GM12878 (cell line): Measurements from ENCODE around the gene ZNF687. TPM values are rescaled to one million over a fixed set of nuclear protein-coding genes. Genes with fewer than 3 reads are reported as not detected.
A peak's percentile ranks its signal among the peaks of the same experiment; 100 is the strongest.

Experiments used
- EED ChIP-seq: sonication (generic); IDR thresholded peaks from 2 replicates; pipeline ENCODE4 v1.6.1; 2016; ENCODE audit warnings: antibody characterized with exemption, low read depth
- JUND ChIP-seq: IDR thresholded peaks from 2 replicates; pipeline ENCODE4 v1.6.1; 2012; ENCODE audit warnings: low read depth, mild to moderate bottlenecking, low read length, improper control_type of control experiment, moderate library complexity
- KDM1A ChIP-seq: fragments of 200-600 bp; sonication (generic); IDR thresholded peaks from 2 replicates; pipeline ENCODE4 v1.6.1; 2016; ENCODE audit warnings: borderline replicate concordance
- MLLT1 ChIP-seq: fragments of 450-650 bp; IDR thresholded peaks from 2 replicates; pipeline ENCODE4 v1.6.1; 2016; ENCODE audit warnings: mild to moderate bottlenecking
- MYB ChIP-seq: fragments of 150-350 bp; IDR thresholded peaks from 2 replicates; pipeline ENCODE4 v1.6.1; 2014; ENCODE audit warnings: mild to moderate bottlenecking, low read depth, low read length, borderline replicate concordance
- PAX5 ChIP-seq: IDR thresholded peaks from 2 replicates; pipeline ENCODE4 v1.6.1; 2011; ENCODE audit warnings: low read depth, low read length, borderline replicate concordance
- PBX3 ChIP-seq: IDR thresholded peaks from 2 replicates; pipeline ENCODE4 v1.6.1; 2011; ENCODE audit warnings: mild to moderate bottlenecking, low read depth, low read length, moderate library complexity; ENCODE audit not compliant: insufficient replicate concordance
- POLR2AphosphoS5 ChIP-seq: IDR thresholded peaks from 2 replicates; pipeline ENCODE4 v1.6.1; 2011; ENCODE audit warnings: mild to moderate bottlenecking, low read length, inconsistent platforms
- RAD51 ChIP-seq: fragments of 450-650 bp; IDR thresholded peaks from 2 replicates; pipeline ENCODE4 v1.6.1; 2016; ENCODE audit warnings: moderate library complexity, mild to moderate bottlenecking, inconsistent platforms
- RCOR1 ChIP-seq: conservative IDR thresholded peaks from 2 replicates; pipeline ENCODE4 v1.6.1; 2012; ENCODE audit warnings: low read depth, low read length, improper control_type of control experiment
- RFX5 ChIP-seq: IDR thresholded peaks from 2 replicates; pipeline ENCODE4 v1.6.1; 2011; ENCODE audit warnings: low read depth, low read length, improper control_type of control experiment
- RUNX3 ChIP-seq: IDR thresholded peaks from 2 replicates; pipeline ENCODE4 v1.6.1; 2012; ENCODE audit warnings: low read length, inconsistent platforms
- SMC3 ChIP-seq: IDR thresholded peaks from 2 replicates; pipeline ENCODE4 v1.6.1; 2011; ENCODE audit warnings: low read length, improper control_type of control experiment, borderline replicate concordance
- SP1 ChIP-seq: IDR thresholded peaks from one replicate; pipeline ENCODE4 v1.6.1; 2011; ENCODE audit warnings: low read depth, low read length
- SPI1 ChIP-seq: IDR thresholded peaks from 2 replicates; pipeline ENCODE4 v1.6.1; 2011; ENCODE audit warnings: low read depth, mild to moderate bottlenecking, low read length, moderate library complexity, borderline replicate concordance; ENCODE audit not compliant: insufficient read depth
- SREBF1 ChIP-seq: IDR thresholded peaks from 2 replicates; pipeline ENCODE4 v1.6.1; 2012; ENCODE audit warnings: mild to moderate bottlenecking, low read length
- ZNF592 ChIP-seq: fragments of 450-650 bp; IDR thresholded peaks from 2 replicates; pipeline ENCODE4 v1.6.1; 2017; ENCODE audit warnings: mild to moderate bottlenecking, moderate library complexity
- ZSCAN29 ChIP-seq: fragments of 450-650 bp; IDR thresholded peaks from 2 replicates; pipeline ENCODE4 v1.6.1; 2017; ENCODE audit warnings: mild to moderate bottlenecking, moderate library complexity
- polyA plus RNA-seq, 11 experiments: library from polyadenylated mRNA; depleted of rRNA in 4 of 11; unstranded in 6 of 11; stranded (reverse) in 5 of 11; fragments of >200 nt; fragmentation: Nextera tagmentation in 4 of 11; fragmentation: Illumina TruSeq in 1 of 11; extraction: Ambion mirVana in 4 of 11; extraction: Trizol in 1 of 11; gene quantifications; 1 replicate in 1 of 11; 2 replicates in 10 of 11; pipeline versions ENCODE4 v1.2.1 to v1.2.3, GENCODE V29; 2011 to 2016; ENCODE audit warnings: inconsistent platforms in 2 of 11, missing spikeins in 2 of 11, low read depth in 1 of 11
- total RNA-seq, 4 experiments: library from RNA; depleted of rRNA in 3 of 4; stranded (reverse); fragments of >200 nt in 3 of 4; fragmentation: Illumina TruSeq in 1 of 4; extraction: Trizol in 1 of 4; gene quantifications; 2 replicates each; pipeline versions ENCODE4 v1.2.1 to v1.2.3, GENCODE V29; 2013 to 2021
- TF ChIP-seq, protein P1 (sequence below): fragments of 450-650 bp; IDR thresholded peaks from 2 replicates; pipeline ENCODE4 v1.6.1; 2017; ENCODE audit warnings: mild to moderate bottlenecking, low read depth, inconsistent platforms; ENCODE audit not compliant: poor library complexity, severe bottlenecking

The ZNF687 gene
- total and polyA plus RNA-seq, 10 of the 15 experiments (the other 5 are each of a cell fraction or from before 2014, with no cell fraction given) = 0.08 to 30.9 (median 9.9) TPM

DNA sequence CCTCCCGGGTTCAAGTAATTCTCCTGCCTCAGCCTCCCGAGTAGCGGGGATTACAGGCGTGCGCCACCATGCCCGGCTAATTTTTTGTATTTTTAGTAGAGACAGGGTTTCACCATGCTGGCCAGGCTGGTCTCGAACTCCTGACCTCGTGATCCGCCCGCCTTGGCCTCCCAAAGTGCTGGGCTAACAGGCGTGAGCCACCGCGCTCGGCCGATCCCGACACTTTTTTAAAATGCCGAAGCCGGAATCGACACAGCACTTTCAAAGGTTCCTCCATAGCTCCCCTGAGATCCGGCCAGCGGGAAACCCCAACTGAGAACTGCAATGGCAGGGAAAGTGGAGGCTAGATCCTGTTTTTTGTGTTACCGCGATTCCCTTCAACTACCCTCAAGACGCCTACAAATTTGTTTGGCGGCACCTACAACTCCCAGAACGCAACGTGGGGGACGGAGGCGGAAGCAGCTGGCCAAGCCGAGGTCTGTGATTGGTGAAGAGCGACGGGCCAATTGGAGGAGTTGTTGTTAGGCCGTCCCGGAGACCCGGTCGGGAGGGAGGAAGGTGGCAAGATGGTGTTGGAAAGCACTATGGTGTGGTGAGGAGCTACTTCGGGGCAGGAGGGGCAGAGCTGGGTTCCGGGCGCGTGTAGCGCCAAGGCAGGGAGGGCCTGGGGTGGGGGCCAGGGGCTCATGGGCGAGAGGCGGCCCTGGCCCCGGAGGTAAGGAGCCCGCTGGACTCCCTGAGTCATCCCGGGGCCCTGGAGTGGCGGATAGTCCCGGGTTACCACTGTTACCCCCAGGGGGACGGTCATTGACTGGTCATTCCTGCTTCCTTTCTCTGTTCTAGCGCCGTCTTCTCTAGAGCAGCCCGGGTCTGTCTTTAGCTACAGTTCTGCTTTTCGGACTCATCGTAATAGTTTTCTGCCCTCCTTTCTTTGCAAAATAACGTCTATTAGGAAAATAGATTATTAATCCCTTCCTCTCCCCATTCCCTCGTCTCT, 27.6 kb upstream of the ZNF687 start, which contains the start of gene PSMD4 (continued):
- TF ChIP-seq, protein P1, sequence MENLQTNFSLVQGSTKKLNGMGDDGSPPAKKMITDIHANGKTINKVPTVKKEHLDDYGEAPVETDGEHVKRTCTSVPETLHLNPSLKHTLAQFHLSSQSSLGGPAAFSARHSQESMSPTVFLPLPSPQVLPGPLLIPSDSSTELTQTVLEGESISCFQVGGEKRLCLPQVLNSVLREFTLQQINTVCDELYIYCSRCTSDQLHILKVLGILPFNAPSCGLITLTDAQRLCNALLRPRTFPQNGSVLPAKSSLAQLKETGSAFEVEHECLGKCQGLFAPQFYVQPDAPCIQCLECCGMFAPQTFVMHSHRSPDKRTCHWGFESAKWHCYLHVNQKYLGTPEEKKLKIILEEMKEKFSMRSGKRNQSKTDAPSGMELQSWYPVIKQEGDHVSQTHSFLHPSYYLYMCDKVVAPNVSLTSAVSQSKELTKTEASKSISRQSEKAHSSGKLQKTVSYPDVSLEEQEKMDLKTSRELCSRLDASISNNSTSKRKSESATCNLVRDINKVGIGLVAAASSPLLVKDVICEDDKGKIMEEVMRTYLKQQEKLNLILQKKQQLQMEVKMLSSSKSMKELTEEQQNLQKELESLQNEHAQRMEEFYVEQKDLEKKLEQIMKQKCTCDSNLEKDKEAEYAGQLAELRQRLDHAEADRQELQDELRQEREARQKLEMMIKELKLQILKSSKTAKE = no peak
- TF ChIP-seq PBX3 (peak; percentile 78), RAD51 (peak; percentile 40; the same call in 1 of the 2 replicates), ZSCAN29 (no peak), PAX5 (no peak), MYB (no peak), SP1 (peak; percentile 97), KDM1A (no peak), EED (peak; percentile 44; the same call in 1 of the 2 replicates), SREBF1 (no peak), SMC3 (no peak), POLR2AphosphoS5 (peak; percentile 93), RFX5 (peak; percentile 50; the same call in 1 of the 2 replicates), ZNF592 (no peak), MLLT1 (peak; percentile 99), RUNX3 (peak; percentile 45), RCOR1 (no peak), JUND (no peak), SPI1 (peak; percentile 24; the same call in 1 of the 2 replicates)
